ENCODE data around the gene SAMD8.

GRCh38 chr10:75165684-75166622 is 54.5 kb downstream of the SAMD8 start:
- TF ChIP-seq CTCF (conservative IDR thresholded peaks at IDR 0.05 in 1 of 2, IDR thresholded peaks at IDR 0.05 in 1 of 2; ENCODE audit: extremely low read depth in 1 of 2, insufficient read depth in 1 of 2, low read depth in 1 of 2, low read length in 2 of 2) (no peak), EZH2 (IDR thresholded peaks at IDR 0.05; ENCODE audit: borderline replicate concordance, low read length) (no peak)

Measured in mammary epithelial cell (primary cell).